HG03558 (cell line): ENCODE data around the gene CSH2.

Source experiments
- ATAC-seq: cut with Tn5 transposase; IDR thresholded peaks from one replicate; pipeline ENCODE4 v1.9.1; 2021; ENCODE audit warnings: moderate number of reproducible peaks; ENCODE audit not compliant: unreplicated experiment; ENCODE audit errors: extremely low read depth

CSH2 gene

GRCh38 chr17:63837962-63838600 is 35.4 kb downstream of the CSH2 start:
- no peak for ATAC-seq

GRCh38 chr17:63837480-63837879 is 36.0 kb downstream of the CSH2 start:
- ATAC-seq, result no peak

DNA sequence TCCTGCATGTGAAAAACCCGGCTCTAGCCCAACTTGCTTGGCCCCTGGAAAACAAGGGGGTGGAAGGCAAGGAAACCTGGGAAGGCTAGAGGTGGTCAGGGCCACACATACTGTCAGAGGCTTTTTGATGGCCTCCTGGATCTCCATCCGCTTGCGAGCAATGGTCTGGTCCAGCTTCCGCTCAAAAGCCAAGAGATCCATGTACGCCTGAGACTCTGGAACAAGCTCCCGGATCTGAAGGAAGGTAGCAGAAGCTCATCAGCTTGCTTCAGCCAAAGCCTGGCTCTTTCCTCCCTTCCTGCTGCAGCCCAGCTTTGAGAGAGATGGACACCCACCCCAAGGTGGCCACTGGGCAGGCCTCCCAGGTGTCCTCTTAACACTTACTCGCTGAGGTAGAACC is 36.7 kb downstream of the CSH2 start:
- ATAC-seq, result no peak

DNA sequence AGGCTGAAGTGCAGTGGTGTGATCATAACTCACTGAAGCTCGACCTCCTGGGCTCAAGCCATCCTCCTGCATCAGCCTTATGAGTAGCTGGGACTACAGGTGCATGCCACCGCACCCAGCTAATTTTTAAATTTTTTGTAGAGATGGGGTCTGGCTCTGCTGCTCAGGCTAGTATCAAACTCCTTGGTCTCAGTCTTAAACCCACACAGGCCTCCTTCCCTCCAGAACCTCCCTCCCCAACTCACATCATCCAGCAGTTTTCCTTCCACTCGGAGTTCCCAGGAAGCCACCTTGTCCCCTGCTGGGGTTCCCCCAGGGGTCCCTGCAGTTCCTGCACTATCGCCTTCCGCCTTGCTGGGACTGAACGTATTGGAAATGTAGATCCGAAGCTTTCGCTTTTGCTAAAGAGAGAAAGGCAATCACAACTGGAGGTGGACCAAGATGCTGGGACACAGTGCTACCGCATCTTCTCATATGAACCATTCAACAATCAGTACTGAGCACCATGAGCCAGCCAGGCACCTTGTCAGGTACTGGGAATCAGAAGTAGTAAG is 38.2 kb downstream of the CSH2 start:
- ATAC-seq, result no peak

DNA sequence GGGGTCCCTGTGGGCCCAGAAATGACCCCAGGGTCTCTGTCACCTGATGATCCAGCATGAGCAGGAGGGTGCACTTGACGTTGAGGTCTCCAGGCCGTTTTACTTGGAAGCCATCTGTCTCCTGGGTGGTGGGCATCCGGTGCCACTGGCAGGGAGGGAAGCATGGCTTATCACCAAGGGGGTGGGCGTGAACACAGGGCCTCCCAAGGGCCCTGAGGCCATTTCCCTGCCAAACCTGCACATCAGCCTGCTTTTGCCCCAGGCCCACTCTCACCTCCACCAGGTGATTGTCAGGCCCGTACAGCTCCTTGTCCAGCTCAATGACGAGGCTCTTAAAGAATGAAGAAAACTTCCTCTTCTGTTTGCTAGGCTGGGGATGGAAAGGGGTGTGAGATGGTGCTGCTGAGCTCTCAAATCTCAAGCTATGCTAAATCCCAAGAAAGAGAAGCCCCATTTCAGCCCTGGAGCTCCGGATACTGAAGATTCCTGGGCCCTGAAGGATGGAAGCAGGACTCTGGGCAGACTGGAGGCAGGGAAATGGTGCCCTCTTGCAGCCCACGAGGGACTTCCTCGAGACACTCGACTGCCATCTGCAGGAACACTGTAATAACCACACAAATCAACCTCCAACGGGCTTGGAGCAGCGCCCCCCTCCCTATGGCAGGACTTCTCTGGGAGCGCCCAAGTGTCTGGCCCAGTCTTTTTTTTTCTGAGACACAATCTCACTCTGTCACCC is 38.9 kb downstream of the CSH2 start:
- ATAC-seq, result no peak

DNA sequence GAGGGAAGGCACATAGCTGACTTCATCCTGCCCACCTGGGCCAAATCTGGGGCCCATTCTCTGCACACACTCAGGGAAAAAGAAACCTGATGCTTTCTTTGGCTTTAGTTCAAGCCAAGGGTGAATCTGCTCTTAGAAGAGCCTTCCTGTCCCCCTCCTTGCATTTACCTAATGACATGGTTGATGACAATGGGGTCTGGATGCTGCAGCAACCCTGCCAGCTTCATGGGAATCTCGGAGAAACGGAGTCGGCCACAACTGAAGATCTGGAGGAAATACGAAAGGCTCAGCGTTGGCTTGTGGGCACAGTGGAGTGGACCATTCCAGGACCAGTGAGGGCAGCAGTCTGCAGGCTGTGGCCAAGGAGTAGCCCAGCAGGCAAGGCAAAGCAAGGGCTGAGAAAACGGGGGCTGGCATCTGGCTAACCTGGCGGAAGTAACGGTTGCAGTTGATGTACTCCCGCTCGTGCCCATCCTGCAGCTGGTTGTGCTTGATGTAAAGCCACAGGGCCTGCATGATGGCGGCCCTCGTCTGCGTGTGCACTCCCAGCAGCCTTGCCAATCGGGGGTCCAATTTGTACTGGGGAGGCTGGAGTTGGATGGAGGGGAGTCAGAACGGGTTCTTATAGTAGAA is 39.6 kb downstream of the CSH2 start:
- ATAC-seq, result no peak

GRCh38 chr17:63833026-63833740 is 40.3 kb downstream of the CSH2 start:
- ATAC-seq, result no peak

- no peak for ATAC-seq
These were observed 41.0 kb downstream of the CSH2 start for GRCh38 chr17:63832455-63832854.

GRCh38 chr17:63832014-63832413 is 41.5 kb downstream of the CSH2 start:
- no peak for ATAC-seq

- no peak for ATAC-seq
These were observed 42.0 kb downstream of the CSH2 start for GRCh38 chr17:63831505-63831904.

DNA sequence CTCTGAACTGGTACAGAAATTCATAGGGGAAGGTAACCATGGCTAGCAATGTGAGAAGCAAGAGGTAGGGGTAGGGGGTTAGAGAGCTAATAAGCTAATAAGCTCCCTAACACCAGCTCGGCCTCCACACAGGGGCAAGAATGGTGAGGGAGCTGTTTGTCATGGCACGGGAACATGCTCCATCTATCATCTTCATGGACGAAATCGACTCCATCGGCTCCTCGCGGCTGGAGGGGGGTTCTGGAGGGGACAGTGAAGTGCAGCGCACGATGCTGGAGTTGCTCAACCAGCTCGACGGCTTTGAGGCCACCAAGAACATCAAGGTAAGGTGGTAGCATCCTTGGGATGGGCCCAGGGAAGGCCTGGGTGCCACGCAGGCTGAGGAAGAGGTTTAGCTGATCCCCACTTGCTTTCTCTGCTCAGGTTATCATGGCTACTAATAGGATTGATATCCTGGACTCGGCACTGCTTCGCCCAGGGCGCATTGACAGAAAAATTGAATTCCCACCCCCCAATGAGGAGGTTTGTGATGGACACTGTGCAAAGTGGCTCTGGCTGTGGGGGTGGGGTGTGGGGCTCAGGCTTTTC is 42.5 kb downstream of the CSH2 start:
- no peak for ATAC-seq

DNA sequence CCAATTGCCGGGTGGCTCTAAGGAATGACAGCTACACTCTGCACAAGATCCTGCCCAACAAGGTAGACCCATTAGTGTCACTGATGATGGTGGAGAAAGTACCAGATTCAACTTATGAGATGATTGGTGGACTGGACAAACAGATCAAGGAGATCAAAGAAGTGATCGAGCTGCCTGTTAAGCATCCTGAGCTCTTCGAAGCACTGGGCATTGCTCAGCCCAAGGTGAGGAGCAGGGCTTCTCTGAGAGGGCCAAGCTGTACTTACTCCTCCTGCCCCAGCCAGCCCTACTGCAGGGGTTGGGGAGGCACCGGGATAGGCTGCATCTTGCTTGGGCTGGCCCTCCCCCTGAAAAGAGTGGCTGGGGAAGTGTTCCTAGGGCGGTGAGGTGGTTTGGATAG is 43.2 kb downstream of the CSH2 start:
- ATAC-seq, result no peak

GRCh38 chr17:63828936-63829335 is 44.5 kb downstream of the CSH2 start:
- no peak for ATAC-seq

DNA sequence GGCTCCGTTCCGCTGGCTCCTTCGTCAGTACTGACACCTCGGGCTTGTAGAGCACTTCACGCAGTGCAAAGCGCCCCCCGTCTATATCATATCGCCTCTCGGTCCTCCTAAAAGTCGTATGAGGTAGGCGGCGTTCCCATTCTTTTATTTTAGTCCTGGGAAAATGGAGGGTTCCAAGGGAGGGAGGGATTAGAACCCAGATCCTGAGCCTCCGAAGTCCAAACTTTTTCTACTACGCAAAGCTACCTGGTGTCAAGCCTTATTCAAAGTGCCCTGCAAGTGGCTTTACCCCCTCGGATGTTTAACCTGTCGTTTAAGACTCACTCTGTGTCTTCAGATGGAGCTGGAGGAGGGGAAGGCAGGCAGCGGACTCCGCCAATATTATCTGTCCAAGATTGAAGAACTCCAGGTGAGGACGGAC is 45.7 kb downstream of the CSH2 start:
- no peak for ATAC-seq

DNA sequence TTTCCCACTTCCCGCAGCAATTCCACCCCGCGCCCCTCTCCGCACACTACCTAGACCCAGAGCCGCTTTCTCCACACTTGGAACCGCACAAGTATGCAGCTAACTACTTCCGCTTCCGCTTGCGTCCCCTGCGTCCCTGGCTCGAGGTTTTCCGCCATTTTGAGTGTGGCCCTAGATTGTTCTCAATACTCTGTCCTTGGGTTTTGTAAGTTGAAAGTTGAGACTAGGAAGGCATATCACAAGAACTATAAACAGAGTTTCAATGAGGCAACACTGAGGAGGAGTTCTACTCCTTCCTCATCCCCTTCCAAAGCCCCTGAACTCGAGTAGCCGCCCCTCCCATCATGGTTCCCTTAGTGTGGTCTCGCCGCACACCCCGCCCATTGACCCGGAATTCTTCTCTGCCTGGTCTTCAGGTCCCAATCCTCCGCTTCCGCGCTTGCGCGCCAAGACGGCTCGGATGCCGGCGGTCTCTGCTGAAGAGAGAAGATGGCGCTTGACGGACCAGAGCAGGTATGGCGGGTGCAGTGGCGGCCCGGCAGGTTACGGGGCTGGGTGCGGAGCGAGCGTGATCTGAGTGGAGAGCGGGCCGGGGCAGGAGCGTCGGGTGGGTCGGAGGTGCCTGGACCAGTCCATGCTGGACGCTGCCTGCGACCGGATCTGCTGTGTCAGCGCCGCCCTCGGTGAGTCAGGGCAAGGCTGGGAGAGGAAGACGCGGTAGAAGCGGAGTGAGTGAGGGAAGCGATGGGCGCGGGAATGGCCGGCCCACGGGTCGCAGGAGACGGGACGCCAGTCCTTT is 46.3 kb downstream of the CSH2 start, which contains the start of the genes FTSJ3 and PSMC5:
FTSJ3 (minus strand) TSS at position 662 of the 799 bp plus-strand sequence. CDS start 761 bp downstream, outside the sequence.
PSMC5 (plus strand) TSS at position 430 of the 799 bp plus-strand sequence; CDS start at position 490, 60 bp downstream.
- ATAC-seq, result peak; percentile 68

DNA sequence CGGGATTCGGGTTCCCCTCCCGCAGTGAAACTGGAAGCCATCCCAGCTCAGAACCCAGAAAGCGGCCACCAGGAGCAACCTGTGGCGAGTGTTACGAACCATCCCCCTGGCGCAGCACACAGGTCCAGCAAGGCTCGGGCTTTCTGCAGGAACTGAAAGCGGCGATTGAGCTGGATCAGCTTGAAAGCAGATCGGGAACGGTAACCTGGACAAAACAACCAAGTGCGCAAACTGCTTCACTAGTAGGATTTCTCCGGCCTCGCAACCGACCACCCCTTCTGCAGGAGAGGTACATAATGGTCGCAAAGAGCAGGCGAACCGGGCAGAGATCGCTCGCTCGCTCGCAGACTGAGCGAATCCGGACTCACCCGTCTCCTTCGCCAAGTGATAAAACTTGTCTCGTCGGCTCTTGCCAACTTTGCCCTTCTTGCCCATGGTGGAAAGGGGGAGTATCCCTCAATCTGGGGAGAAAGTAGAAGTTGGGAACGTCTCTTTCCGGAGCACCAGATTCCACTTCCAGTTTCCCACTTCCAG is 46.9 kb downstream of the CSH2 start:
- ATAC-seq, result no peak

GRCh38 chr17:63824362-63824761 is 49.1 kb downstream of the CSH2 start:
- ATAC-seq, result no peak

- no peak for ATAC-seq
These were observed 49.7 kb downstream of the CSH2 start for GRCh38 chr17:63823659-63824331.
